K562 (cell line): ENCODE data around the gene DAPP1. TPM values are rescaled to one million over a fixed set of nuclear protein-coding genes. Genes with fewer than 3 reads are reported as not detected.

Experiments
- ATAC-seq: fragments of 200-7000 bp; cut with Tn5 transposase; 3 replicates; pipeline ENCODE4 v1.9.1; 2020; ENCODE audit warnings: moderate library complexity
- BruUV-seq: library from RNA; stranded (reverse); fragments of 400-500 nt; replicated peaks from 2 replicates; lab custom pipeline; 2021; lab: Mats Ljungman, UMichigan
- CTCF ChIA-PET: fragments of 300-600 bp; formaldehyde crosslinking; extraction: SDS; loops from one replicate; lab custom pipeline; 2021; ENCODE audit warnings: low intra/inter-chr PET ratio; lab: Yijun Ruan, JAX
- POLR2A ChIA-PET: fragments of 300-600, 350-650 bp; sonication (Branson Sonifier 250); formaldehyde crosslinking; extraction: SDS; loops from one replicate; lab custom pipeline; 2021; ENCODE audit warnings: antibody characterized with exemption, inconsistent platforms; lab: Yijun Ruan, JAX
- DNase-seq, 4 experiments: peaks; one replicate each; pipeline versions ENCODE4 v3.0.0 to v3.0.0-alpha.2; 2011 to 2018; ENCODE audit warnings: low spot score in 3 of 4, mixed read lengths in 3 of 4; ENCODE audit errors: extremely low read depth in 1 of 4
- FAIRE-seq: peaks from 2 replicates; lab custom pipeline; 2011; peaks lifted over from hg19 to GRCh38; lab: Jason Lieb, UNC
- H2AFZ ChIP-seq: 2 replicates; pipeline ENCODE4 v1.6.0; 2011; ENCODE audit warnings: low read depth, low read length, control low read depth, inconsistent platforms
- H3K27ac ChIP-seq: fragments of 200-600 bp; 3 replicates; pipeline ENCODE4 v1.8.0; 2011; ENCODE audit warnings: low read depth, mild to moderate bottlenecking, control low read depth, inconsistent platforms, low read length, moderate library complexity, mixed read lengths; ENCODE audit errors: extremely low read depth
- H3K27me3 ChIP-seq, 2 experiments: fragments of 300-600 bp in 1 of 2; 2 replicates in 1 of 2; 3 replicates in 1 of 2; pipeline versions ENCODE4 v1.6.0 to v1.8.0; 2011; ENCODE audit warnings: inconsistent platforms in 2 of 2, low read length in 2 of 2, mild to moderate bottlenecking in 1 of 2, mixed read lengths in 1 of 2, moderate library complexity in 1 of 2; ENCODE audit not compliant: control insufficient read depth in 2 of 2, insufficient read depth in 2 of 2
- H3K36me3 ChIP-seq: fragments of 300-600 bp; 3 replicates; pipeline ENCODE4 v1.8.0; 2011; ENCODE audit warnings: mild to moderate bottlenecking, low read length, inconsistent platforms; ENCODE audit not compliant: control insufficient read depth, insufficient read depth
- H3K4me1 ChIP-seq, 2 experiments: fragments of 200-600 bp in 1 of 2; replicated peaks in 1 of 2; 2 replicates in 1 of 2; 3 replicates in 1 of 2; pipeline versions ENCODE4 v1.5.1 to v1.8.0; 2011; ENCODE audit warnings: inconsistent platforms in 2 of 2, low read length in 2 of 2, mild to moderate bottlenecking in 1 of 2, mixed read lengths in 1 of 2, moderate library complexity in 1 of 2; ENCODE audit not compliant: control insufficient read depth in 2 of 2, insufficient read depth in 2 of 2
- H3K4me2 ChIP-seq: 2 replicates; pipeline ENCODE4 v1.6.1; 2011; ENCODE audit warnings: low read length, control low read depth, inconsistent platforms, mixed read lengths; ENCODE audit not compliant: insufficient read depth
- H3K4me3 ChIP-seq: fragments of 200-600 bp; sonication (generic), shearing (Covaris generic); 2 replicates; pipeline ENCODE4 v1.5.1; 2016; ENCODE audit warnings: control low read depth, inconsistent platforms
- H3K79me2 ChIP-seq: fragments of 200-600 bp; 3 replicates; pipeline ENCODE4 v1.8.0; 2011; ENCODE audit warnings: low read length, inconsistent platforms; ENCODE audit not compliant: control insufficient read depth, insufficient read depth
- H3K9ac ChIP-seq, 2 experiments: 2 replicates each; pipeline versions ENCODE4 v1.6.0 to v1.6.1; 2011; ENCODE audit warnings: low read depth in 2 of 2, low read length in 2 of 2, control low read depth in 1 of 2, inconsistent platforms in 1 of 2, mild to moderate bottlenecking in 1 of 2, mixed read lengths in 1 of 2; ENCODE audit not compliant: insufficient read depth in 1 of 2
- H3K9me1 ChIP-seq: one replicate; pipeline ENCODE4 v1.6.0; 2011; ENCODE audit warnings: inconsistent platforms, mild to moderate bottlenecking, low read length, moderate library complexity; ENCODE audit not compliant: control insufficient read depth, insufficient read depth
- H3K9me3 ChIP-seq: replicated peaks from 2 replicates; pipeline ENCODE4 v1.5.1; 2011; ENCODE audit warnings: low read depth, low read length, inconsistent platforms; ENCODE audit not compliant: control insufficient read depth, insufficient read depth
- H4K20me1 ChIP-seq: replicated peaks from 2 replicates; pipeline ENCODE4 v1.6.1; 2011; ENCODE audit warnings: low read length, inconsistent platforms, mixed read lengths; ENCODE audit not compliant: control insufficient read depth, insufficient read depth
- CHAMP1 ChIP-seq: fragments of 450-650 bp; IDR thresholded peaks from 2 replicates; pipeline ENCODE4 v1.6.1; 2016; ENCODE audit warnings: mild to moderate bottlenecking
- NFATC3 ChIP-seq: fragments of 450-650 bp; IDR thresholded peaks from 2 replicates; pipeline ENCODE4 v1.6.1; 2017; ENCODE audit warnings: mild to moderate bottlenecking
- NR2C1 ChIP-seq, 2 experiments: fragments of 450-650 bp; IDR thresholded peaks; 2 replicates each; pipeline ENCODE4 v1.6.1; 2017; ENCODE audit warnings: mild to moderate bottlenecking in 2 of 2, antibody characterized with exemption in 1 of 2, inconsistent platforms in 1 of 2, missing compliant biosample characterization in 1 of 2, missing genetic modification characterization in 1 of 2
- POLR2AphosphoS5 ChIP-seq: IDR thresholded peaks from 2 replicates; pipeline ENCODE4 v1.6.1; 2011; ENCODE audit warnings: mild to moderate bottlenecking, low read depth, low read length, moderate library complexity; ENCODE audit not compliant: control insufficient read depth, insufficient read depth
- RBFOX2 ChIP-seq: fragments of 200-400 bp; formaldehyde crosslinking; IDR thresholded peaks from 2 replicates; pipeline ENCODE4 v1.6.1; 2017; ENCODE audit warnings: low read depth, mild to moderate bottlenecking, low read length, moderate library complexity
- RHOXF2B ChIP-seq: fragments of 250-450 bp; sonication (Bioruptor Pico); conservative IDR thresholded peaks from 2 replicates; pipeline ENCODE4 v1.5.1; 2021
- SRSF1 ChIP-seq: fragments of 200-400 bp; formaldehyde crosslinking; IDR thresholded peaks from 2 replicates; pipeline ENCODE4 v1.6.1; 2017; ENCODE audit warnings: mild to moderate bottlenecking, low read depth, low read length, moderate library complexity
- ZHX1 ChIP-seq: fragments of 150-350 bp; conservative IDR thresholded peaks from 2 replicates; pipeline ENCODE4 v1.6.1; 2014; ENCODE audit warnings: low read length
- ZNF354B ChIP-seq: fragments of 250-450 bp; sonication (Bioruptor Pico); IDR thresholded peaks from 2 replicates; pipeline ENCODE4 v1.4.0; 2020
- ZNF589 ChIP-seq: fragments of 200-800 bp; sonication (Bioruptor generic); IDR thresholded peaks from 2 replicates; pipeline ENCODE4 v1.6.1; 2016; ENCODE audit warnings: low read depth, missing genetic modification characterization, missing compliant biosample characterization
- ZNF609 ChIP-seq: sonication (generic); formaldehyde crosslinking; IDR thresholded peaks from 2 replicates; pipeline ENCODE4 v1.8.1; 2023; ENCODE audit warnings: missing genetic modification reagents, mild to moderate bottlenecking, borderline replicate concordance
- ZNF778 ChIP-seq: fragments of 450-650 bp; formaldehyde crosslinking; IDR thresholded peaks from 2 replicates; pipeline ENCODE4 v1.4.0; 2020; ENCODE audit warnings: mild to moderate bottlenecking, moderate library complexity
- ZNF79 ChIP-seq: fragments of 250-450 bp; sonication (Bioruptor Pico); IDR thresholded peaks from 2 replicates; pipeline ENCODE4 v1.4.0; 2020; ENCODE audit warnings: low read depth, mild to moderate bottlenecking, moderate library complexity
- WGBS: fragments of 100-300 bp; shearing (Covaris generic); methylation state at CpG from one replicate; pipeline ENCODE4 v1.1.6; 2016; ENCODE audit warnings: low coverage, mixed read lengths; ENCODE audit not compliant: insufficient coverage; ENCODE audit errors: missing lambda C conversion rate; 5-methylcytosine and 5-hydroxymethylcytosine counted together
- in situ Hi-C: fragments of 300-500 bp; cut with MboI; formaldehyde crosslinking; loops from 4 replicates; pipeline ENCODE4 v1.15.0; 2018; ENCODE audit warnings: inconsistent platforms, mixed read lengths
- intact Hi-C: fragments of 100-400 bp; cut with micrococcal nuclease; formaldehyde crosslinking; loops from 2 replicates; pipeline ENCODE4 v1.14.2; 2022
- polyA plus RNA-seq, 8 experiments: library from polyadenylated mRNA; depleted of rRNA in 4 of 8; stranded (reverse) in 5 of 8; unstranded in 3 of 8; fragments of >200 nt; fragmentation: Nextera tagmentation in 2 of 8; fragmentation: Illumina TruSeq in 1 of 8; extraction: Ambion mirVana in 2 of 8; extraction: Trizol in 1 of 8; gene quantifications; 2 replicates each; pipeline versions ENCODE4 v1.2.1 to v1.2.3, GENCODE V29; 2011 to 2014; ENCODE audit warnings: inconsistent platforms in 1 of 8, missing spikeins in 1 of 8
- total RNA-seq, 7 experiments: library from RNA; depleted of rRNA in 6 of 7; stranded (reverse); fragments of >200 nt in 6 of 7; fragmentation: Illumina TruSeq in 2 of 7; extraction: Trizol in 2 of 7; gene quantifications; 2 replicates each; pipeline versions ENCODE4 v1.2.1 to v1.2.3, GENCODE V29; 2011 to 2021; ENCODE audit warnings: low replicate concordance in 1 of 7

Gene DAPP1
- total and polyA plus RNA-seq, 9 of the 15 experiments (the other 6 are each of a cell fraction or from before 2014, with no cell fraction given), result 1.9 to 7.2 (median 3.6) TPM

- H3K9me1 ChIP-seq, result no peaks in the 10 kb centered on the region
- H3K4me2 ChIP-seq, result no peak overlapping the region
- CTCF ChIA-PET, result no interaction called here
- no peak overlapping the region for H3K9ac ChIP-seq
- no peak overlapping the region for H2AFZ ChIP-seq
- H4K20me1 ChIP-seq, result no peaks in the 10 kb centered on the region
- no peak overlapping the region for H3K4me3 ChIP-seq
- no TSS peak for BruUV-seq
- POLR2A ChIA-PET, result no interaction called here
- no peak for FAIRE-seq
- in situ Hi-C loops, result no loop called here
- DNase-seq, result no peak
- H3K9me3 ChIP-seq, result no peaks in the 10 kb centered on the region
- no peak for ATAC-seq
- 72% methylated on average over 2 of the region's 2 CpGs for WGBS
- H3K4me1 ChIP-seq, result no peaks in the 10 kb centered on the region
- no peaks in the 10 kb centered on the region for H3K79me2 ChIP-seq
- H3K36me3 ChIP-seq, result peaks cover 30% of the 10 kb centered on the region; the same call in 2 of the 3 replicates
- intact Hi-C loops, result no loop called here
- no peak overlapping the region for H3K27ac ChIP-seq
- H3K27me3 ChIP-seq, result no peaks in the 10 kb centered on the region
- no peak for TF ChIP-seq ZNF589 (CRISPR knock-in tag)
- TF ChIP-seq ZNF778, result no peak
- TF ChIP-seq POLR2AphosphoS5, result no peak
- TF ChIP-seq SRSF1, result no peak
- no peak for TF ChIP-seq ZNF354B
- no peak for TF ChIP-seq RBFOX2
- no peak for TF ChIP-seq CHAMP1
- TF ChIP-seq NFATC3, result no peak
- no peak for TF ChIP-seq NR2C1 (IDR thresholded peaks at IDR 0.05)
- no peak for TF ChIP-seq NR2C1 (tag; IDR thresholded peaks at IDR 0.05)
- no peak for TF ChIP-seq ZNF79 (CRISPR knock-in tag)
- no peak for TF ChIP-seq RHOXF2B (CRISPR knock-in tag)
- no peak for TF ChIP-seq ZHX1
- TF ChIP-seq ZNF609 (CRISPR knock-in tag), result no peak
Observed at GRCh38 chr4:99915449-99915848, 98.8 kb downstream of the DAPP1 start.
